Stimulated activated CD8-positive, alpha-beta memory T cell treated with anti-CD3 and anti-CD28 coated beads, Interleukin-7, amount 100 ng/mL, for 24 hours (primary cell): ENCODE results near the gene HINFP.
"Not testable (repeated sequence)": the region's sequence is repeated elsewhere in the genome, so short reads cannot be mapped to it uniquely, and the experiment has no call there.

ENCODE experiments used
- DNase-seq: peaks from one replicate; pipeline ENCODE4 v3.0.0-alpha.2; 2020; ENCODE audit warnings: low read depth

Gene HINFP

DNA sequence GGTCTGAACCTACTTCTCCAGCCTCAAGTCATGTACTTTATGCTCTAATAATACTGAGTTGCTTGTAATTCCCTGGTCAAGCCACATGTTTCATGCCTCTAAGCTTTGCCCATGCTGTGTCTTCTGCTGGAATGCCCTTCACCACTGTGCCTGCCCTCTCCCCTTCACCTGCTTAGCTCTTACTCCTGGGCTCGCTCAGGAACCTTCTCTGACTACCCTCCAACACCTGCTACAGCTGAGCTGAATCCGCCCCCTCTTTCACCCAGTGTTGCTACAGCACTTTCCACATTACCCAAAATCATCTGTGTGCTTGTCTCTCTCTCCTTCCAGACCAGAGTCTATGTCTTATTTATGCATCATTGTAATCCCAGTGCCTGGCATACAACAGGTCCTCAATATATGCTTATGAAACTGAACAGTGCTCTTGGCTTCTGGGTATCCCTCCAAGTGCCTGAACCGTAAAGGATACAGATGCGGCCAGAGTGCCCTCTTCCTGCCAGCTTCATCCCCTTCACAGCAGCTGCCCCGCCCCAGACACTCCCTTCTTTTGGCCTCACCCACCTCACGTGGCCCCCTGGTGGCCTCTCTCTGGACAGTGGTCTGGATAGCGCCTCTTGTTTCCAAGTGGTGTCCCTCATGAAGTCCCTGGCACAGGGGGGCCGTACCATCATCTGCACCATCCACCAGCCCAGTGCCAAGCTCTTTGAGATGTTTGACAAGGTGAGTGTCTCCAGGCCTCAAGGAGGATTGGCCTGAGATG is 34.5 kb downstream of the HINFP start:
- no peak for DNase-seq

DNA sequence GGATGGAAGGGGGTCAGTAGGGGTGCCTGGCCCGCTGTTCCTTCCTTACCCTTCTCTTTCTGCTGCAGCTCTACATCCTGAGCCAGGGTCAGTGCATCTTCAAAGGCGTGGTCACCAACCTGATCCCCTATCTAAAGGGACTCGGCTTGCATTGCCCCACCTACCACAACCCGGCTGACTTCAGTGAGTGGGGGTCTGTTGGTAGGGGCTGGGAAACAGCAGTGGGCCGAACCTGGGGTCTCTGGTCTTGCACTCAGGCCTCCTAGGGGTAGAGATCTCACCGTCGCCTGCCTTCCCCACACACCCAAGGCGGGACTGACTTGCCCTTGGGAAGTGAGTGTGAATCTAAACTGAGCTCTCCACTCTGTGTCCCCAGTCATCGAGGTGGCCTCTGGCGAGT is 35.1 kb downstream of the HINFP start:
- DNase-seq, result no peak

DNA sequence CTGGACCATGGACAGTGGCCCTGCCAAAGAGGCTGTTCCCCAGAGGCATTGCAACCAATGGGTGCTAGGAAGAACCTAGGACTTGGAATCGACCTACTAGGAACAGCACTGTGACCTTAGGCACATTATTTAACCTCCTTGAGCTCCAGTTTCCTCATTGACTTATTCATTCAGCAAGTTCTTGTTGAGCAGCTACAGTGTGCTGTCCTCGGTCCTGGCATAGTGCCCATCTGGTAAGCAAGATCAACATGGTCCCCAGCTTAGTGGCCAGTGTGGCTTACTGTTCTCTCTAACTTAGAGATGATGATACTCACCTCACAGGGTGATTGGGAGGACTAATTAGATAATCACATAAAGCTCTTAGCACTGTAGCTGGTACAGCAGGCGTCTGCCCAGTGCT is 35.7 kb downstream of the HINFP start:
- DNase-seq, result no peak

DNA sequence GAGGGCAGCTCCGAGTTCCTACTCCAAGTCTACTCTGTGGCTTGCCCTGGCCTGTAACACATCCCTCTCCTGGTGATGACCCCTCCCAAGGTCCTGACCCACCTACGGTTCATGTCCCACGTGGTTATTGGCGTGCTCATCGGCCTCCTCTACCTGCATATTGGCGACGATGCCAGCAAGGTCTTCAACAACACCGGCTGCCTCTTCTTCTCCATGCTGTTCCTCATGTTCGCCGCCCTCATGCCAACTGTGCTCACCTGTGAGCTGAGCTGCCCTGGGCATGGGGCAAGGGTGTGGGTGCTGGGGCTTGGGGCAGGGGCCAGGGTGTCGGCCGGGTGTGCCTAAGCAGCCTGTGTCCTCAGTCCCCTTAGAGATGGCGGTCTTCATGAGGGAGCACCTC is 37.1 kb downstream of the HINFP start:
- DNase-seq, result no peak

DNA sequence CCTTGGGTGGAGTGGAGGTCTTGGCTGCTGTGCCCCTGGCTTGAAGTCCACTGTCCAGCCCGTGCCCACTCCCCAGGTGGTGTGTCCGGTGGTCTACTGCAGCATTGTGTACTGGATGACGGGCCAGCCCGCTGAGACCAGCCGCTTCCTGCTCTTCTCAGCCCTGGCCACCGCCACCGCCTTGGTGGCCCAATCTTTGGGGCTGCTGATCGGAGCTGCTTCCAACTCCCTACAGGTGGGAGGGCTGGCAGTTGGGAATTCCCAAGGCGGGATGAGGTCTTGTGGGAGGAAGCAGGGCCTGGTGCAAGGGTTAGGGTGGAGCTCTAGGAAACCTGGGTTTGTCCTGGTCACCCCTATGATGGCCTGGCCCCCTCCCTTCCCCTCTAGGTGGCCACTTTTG is 38.8 kb downstream of the HINFP start:
- no peak for DNase-seq

DNA sequence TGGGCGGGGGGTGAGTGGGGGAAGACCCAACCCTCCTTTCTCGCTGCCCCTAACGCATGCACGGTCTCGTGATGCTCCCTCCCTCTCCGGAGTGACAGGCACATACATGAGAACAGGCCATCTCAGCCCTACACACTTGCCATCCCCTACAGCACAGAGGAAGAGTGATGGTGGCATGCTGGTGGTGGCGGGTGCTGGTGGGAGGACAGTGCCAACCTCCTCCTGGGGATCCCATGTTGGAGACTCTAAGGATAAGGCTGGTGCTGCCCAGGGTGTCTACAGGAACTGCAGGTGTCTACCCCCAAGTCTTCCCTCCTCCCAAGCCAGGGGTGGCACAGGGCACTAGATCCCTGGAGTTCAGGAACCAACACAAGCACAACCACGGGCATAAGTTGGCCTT is 40.5 kb downstream of the HINFP start:
- no peak for DNase-seq

DNA sequence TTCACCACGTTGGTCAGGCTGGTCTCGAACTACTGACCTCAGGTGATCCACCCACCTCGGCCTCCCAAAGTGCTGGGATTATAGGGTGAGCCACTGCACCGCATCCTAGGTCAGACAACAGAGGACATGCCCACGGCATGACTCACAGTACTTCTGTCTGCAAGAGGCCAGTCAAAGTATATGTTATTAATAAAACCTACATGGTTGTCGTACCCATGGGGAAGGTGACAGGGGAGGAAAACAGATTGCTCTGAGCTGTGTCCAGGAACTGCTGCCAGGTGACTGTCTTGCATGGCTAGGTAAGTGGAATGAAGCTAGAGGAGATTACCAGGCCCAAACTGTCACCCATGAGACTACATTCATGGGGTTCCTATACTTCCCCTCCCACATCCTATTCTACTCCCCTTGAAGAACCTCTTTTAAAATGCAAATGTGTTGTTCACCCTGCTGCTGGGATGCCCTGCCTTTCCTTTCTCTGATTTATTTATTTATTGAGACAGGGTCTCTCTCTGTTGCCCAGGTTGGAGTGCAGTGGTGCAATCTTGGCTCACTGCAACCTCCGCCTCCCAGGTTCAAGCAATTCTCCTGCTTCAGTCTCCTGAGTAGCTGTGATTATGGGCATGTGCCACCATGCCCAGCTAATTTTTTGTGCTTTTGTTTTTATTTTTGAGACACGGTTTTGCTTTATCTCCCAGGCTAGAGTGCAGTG is 45.1 kb downstream of the HINFP start:
- DNase-seq, result no peak

DNA sequence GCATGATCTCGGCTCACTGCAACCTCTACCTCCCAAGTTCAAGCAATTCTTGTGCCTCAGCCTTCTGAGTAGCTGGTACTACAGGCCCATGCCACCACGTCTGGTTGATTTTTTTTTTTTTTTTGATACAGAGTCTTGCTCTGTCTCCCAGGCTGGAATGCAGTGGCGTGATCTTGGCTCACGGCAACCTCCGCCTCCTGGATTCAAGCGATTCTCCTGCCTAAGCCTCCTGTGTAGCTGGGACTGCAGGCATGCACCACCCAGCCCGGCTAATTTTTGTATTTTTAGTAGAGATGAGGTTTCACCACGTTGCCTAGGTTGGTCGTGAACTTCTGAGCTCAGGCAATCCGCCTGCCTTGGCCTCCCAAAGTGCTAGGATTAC is 45.7 kb downstream of the HINFP start:
- not testable (repeated sequence) for DNase-seq

DNA sequence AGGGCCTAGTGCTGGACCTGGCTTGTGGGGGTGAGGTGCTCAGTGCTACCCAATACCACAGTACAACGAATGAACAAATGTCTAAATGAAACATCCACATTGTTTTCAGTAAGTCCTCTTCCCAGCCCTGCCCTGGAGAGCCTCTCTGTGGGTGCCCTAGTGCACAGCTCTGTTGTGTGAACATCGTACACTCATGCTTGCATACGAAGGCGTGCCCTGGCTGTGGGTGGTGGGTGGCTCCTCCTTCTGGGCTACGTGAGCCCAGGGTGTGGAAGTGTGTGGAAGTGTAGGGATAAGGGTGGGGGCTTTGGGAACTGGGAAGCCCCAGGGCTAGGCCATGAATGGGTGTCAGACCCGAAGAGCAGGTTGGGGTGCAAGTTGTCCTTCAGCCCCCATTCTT is 46.6 kb downstream of the HINFP start:
- no peak for DNase-seq

DNA sequence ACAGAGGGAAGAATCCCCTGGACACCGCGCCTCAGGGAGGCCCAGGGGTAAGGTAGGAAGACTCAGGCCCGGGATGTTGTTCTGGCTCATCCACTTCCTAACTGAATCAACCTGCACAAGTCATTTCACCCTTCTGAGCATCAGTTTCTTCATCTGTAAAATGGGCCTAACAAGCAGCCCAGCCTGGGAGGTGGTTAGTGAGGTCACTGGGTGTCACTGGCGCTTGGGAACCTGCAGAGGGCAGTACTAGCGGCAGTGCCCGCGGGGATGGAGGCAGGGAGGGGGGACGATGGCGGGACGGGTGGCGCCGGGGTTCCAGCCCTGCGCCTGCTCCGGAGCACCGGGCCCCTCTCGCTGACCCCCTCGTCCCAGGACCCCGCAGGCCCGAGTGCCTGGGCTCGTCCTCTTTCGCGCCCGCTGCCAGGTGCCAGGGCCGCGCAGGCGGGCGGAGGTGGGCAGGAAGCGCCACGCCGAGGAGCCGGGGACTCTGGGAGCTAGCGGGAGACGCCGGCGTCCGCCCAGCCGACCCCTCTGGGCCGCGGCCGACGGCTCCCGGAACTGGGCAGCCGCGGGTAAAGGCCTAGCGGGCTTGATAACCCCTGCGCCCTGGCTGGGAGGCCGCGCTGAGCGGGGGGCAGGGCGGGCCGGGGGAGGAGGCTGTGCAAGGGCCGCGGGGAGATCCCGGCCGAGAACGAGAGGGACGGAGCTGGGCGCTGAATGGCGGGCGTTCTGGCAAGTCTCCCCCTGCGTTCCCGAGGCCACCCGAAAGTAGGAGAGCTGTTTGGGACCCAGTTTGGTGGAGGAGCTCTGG is 47.3 kb downstream of the HINFP start, which contains the start of gene NLRX1:
TSS of gene NLRX1 (plus strand) at position 255 of the 811 bp plus-strand sequence. CDS start 2,679 bp downstream, outside the sequence.
- peak; percentile 65 for DNase-seq

DNA sequence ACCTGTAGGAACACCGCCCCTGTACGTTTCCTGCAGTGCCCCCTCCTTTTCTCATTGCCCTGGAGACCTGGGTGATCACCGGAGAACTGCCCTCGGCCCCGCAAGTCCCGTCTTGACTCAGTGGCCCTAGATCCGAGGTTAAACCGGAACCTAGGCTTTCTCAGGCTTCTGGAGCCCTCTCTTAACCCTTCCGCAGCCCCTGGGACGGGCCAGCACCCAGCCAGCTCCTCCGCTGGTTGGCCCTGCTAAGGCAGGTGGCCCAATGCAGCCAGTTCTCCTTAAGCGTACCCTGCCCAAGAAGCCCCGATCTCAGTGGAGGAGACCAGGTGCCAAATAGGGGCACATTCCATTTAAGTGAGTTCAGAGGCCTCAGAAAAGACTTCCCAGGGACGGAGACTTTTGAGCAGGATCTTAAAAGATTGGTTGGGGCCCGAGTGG is 47.9 kb downstream of the HINFP start:
- DNase-seq, result no peak

DNA sequence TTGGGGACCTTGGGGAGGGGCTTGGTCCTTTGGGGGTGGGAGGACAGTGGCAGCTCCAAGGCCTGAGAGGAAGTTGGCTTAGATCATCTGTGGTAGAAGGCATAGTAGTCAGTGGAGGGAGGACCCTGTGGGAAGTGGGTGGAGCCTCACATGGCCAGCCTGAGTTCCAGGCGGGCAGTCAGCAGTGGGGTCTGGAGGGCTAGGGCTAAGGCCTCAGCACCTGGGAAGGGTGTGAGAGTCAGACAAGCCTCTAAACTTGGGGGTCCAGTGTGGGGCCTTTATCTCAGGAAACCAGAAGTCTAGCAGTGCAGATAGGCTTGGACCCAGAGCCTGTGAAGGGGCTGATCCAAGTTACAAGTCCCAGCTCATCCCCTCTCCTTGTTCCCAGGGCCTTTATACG is 51.1 kb downstream of the HINFP start:
- DNase-seq, result no peak

DNA sequence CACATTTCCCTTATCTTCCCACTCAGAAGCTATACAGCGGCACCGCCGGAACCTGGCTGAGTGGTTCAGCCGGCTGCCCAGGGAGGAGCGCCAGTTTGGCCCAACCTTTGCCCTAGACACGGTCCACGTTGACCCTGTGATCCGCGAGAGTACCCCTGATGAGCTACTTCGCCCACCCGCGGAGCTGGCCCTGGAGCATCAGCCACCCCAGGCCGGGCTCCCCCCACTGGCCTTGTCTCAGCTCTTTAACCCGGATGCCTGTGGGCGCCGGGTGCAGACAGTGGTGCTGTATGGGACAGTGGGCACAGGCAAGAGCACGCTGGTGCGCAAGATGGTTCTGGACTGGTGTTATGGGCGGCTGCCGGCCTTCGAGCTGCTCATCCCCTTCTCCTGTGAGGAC is 52.1 kb downstream of the HINFP start:
- DNase-seq, result no peak

DNA sequence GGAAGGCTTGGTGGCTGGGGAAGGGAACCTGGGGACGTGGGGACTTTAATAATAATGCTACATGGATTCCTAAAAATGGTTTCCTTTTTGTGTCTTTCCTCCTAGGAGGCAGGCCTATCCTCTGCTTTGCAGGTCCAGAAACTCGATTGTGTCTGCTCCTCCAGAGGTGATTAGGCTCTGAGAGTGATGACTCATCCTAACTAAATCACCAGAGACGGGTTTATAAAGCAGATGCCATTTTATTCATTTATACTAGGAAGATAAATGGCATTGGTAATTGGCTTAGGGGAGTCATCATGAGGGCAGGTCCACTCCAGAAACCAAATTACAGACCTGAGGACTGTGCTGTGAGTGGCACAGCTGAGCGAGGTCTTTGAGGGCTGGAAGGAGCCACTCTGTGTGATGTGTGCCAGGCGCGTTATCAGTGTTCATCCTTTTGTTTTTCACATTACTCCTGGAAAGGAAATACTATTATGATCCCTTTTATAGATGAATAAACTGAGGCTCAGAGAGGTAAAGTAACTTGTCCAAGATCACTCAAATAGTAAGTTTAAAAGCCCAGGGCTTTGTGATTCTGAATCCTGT is 54.2 kb downstream of the HINFP start:
- no peak for DNase-seq

DNA sequence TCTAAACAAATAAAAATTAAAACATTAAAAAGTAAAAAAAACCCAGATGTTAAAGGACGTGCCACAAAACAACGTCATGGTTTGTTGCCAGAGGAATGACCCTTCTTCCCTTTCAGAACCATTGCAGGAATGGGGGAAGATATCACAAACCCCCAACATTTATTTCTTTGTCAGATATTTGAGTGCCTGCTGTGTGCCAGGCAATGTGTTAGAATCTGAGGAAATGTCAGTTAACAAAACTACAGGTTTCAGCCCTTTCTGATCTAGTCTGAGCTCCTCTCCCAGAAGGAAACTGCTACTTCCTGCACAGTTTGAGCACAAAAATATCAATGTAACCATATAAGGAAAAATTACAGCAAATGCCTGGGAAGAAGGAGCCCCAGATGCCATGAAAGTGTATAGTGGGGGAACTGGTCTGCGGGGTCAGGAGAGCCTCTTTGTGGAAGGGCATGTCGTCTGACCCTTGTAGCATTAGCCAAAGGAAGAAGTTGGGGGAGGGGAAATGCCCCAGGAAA is 56.8 kb downstream of the HINFP start:
- no peak for DNase-seq

DNA sequence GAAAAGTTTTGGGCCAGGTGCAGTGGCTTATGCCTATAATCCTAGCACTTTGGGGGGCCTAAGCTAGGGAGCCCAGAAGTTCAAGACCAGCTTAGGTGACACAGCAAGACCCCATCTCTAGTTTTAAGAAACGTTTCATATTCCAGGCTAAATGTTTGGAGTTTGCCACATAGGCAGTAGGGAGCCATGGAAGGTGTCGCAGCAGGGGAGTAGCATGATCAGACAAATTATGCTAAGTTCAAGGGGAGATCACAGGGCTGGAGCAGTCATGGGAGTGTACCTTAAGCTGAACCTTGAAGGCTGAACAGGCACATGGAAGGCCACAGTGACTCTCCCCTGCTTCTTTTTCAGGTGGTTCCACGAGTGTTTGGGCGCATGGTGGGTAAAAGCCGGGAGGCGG is 58.0 kb downstream of the HINFP start:
- no peak for DNase-seq

DNA sequence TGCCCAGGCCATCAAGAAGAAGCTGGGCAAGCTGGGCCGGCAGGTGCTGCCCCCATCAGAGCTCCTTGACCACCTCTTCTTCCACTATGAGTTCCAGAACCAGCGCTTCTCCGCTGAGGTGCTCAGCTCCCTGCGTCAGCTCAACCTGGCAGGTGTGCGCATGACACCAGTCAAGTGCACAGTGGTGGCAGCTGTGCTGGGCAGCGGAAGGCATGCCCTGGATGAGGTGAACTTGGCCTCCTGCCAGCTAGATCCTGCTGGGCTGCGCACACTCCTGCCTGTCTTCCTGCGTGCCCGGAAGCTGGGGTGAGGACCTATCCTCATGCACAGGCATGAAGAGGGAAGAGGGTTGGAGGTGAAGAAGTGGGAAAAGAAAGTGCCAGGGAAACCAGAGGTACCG is 58.6 kb downstream of the HINFP start:
- no peak for DNase-seq

DNA sequence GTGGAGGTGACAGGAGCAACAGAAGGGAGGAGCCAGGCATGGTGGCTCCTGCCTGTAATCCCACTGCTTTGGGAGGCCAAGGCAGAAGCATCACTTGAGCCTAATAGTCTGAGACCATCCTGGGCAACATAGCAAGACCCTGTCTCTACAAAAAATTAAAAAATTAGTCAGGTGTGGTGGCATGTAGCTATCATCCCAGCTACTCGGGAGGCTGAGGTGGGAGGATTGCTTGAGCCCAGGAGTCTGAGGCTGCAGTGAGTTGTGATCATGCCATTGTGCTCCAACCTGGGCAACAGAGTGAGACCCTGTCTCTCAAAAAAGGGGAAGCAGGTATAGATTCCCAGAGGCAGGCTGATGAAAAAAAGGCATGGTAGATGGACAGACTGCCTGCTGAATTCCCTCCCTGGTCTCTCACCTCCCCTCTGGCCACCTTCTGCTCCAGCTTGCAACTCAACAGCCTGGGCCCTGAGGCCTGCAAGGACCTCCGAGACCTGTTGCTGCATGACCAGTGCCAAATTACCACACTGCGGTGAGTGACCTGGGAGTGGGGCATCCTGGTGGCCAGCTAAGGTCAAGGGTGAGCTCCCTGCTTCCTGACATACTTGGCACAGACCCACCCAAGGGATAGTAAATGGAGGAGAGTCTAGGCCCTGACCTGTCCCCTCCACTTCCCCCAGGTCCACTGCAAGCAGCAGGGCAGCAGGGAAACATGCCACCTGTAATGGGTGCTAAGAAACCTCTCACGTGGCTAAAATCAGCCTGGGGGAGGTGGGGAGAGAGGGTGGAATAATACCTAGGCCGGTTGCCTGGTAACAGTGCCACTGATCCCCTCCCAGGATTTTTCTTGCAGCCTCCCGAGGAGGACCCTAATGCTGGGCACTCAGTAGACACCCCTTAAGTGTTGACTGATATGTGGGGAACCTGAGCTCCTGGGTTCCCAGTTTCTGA is 59.6 kb downstream of the HINFP start:
- DNase-seq, result no peak

DNA sequence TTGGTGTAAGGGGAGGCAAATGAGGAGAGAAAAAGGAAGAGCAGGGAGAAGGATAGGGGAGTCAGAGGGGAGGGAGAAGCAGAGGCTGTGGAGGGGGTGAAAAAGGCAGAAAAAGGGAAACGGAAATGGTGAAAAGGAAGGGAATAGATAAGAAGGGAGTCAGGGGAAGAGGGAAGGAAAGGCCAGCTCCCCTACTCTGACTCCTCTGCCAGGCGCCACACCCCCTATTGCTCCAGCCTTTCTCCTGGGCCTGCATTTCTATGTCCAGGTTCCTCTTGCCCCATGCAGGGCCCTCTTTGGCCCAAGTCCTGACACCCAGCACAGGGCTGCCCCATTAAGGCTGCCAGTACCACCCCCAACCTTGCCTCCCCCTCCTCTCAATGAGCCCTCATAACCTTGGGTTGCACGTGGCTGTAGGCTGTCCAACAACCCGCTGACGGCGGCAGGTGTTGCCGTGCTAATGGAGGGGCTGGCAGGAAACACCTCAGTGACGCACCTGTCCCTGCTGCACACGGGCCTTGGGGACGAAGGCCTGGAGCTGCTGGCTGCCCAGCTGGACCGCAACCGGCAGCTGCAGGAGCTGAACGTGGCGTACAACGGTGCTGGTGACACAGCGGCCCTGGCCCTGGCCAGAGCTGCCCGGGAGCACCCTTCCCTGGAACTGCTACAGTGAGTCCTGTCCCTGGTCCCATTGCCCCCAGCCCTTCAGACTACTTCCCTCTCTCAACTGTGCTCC is 60.5 kb downstream of the HINFP start:
- DNase-seq, result no peak

DNA sequence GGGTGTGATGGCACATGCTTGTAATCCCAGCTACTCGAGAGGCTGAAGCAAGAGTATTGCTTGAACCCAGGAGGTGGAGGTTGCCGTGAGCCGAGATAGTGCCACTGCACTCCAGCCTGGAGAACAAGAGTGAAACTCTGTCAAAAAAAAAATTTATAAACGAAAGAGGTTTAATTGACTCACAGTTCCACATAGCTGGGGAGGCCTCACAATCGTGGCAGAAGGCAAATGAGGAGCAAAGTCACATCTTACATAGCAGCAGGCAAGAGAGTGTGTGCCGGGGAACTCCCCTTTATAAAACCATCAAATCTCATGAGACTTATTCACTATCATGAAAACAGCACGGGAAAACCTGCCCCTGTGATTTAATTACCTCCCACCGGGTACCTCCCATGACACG is 63.0 kb downstream of the HINFP start:
- DNase-seq, result not testable (repeated sequence)
